H9 (cell line): ENCODE data around the gene KMT2B. TPM values are rescaled to one million over a fixed set of nuclear protein-coding genes. Genes with fewer than 3 reads are reported as not detected.

Experiments
- DNase-seq: peaks from one replicate; pipeline ENCODE4 v3.0.0-alpha.2; 2017
- H2AFZ ChIP-seq: one replicate; pipeline ENCODE4 v1.6.1; 2013; ENCODE audit warnings: mild to moderate bottlenecking, low read length, control low read depth, moderate library complexity
- H2AK5ac ChIP-seq: 2 replicates; pipeline ENCODE4 v1.6.1; 2013; ENCODE audit warnings: low read length, control low read depth, mixed read lengths; ENCODE audit not compliant: insufficient read length
- H2BK120ac ChIP-seq: one replicate; pipeline ENCODE4 v1.6.1; 2013; ENCODE audit warnings: low read depth, mild to moderate bottlenecking, low read length, control low read depth, inconsistent platforms; ENCODE audit not compliant: poor library complexity, severe bottlenecking
- H2BK12ac ChIP-seq: 2 replicates; pipeline ENCODE4 v1.6.1; 2013; ENCODE audit warnings: low read length, control low read depth, mixed read lengths, low read depth; ENCODE audit not compliant: insufficient read length
- H2BK15ac ChIP-seq: 2 replicates; pipeline ENCODE4 v1.6.1; 2013; ENCODE audit warnings: low read depth, low read length, control low read depth
- H2BK20ac ChIP-seq: one replicate; pipeline ENCODE4 v1.6.1; 2013; ENCODE audit warnings: low read depth, mild to moderate bottlenecking, low read length, control low read depth, inconsistent platforms; ENCODE audit not compliant: poor library complexity, severe bottlenecking
- H2BK5ac ChIP-seq: 2 replicates; pipeline ENCODE4 v1.6.1; 2013; ENCODE audit warnings: low read length, control low read depth, mixed read lengths; ENCODE audit not compliant: insufficient read length
- H3K14ac ChIP-seq: 2 replicates; pipeline ENCODE4 v1.6.1; 2013; ENCODE audit warnings: low read length, control low read depth; ENCODE audit not compliant: insufficient read depth
- H3K18ac ChIP-seq: 2 replicates; pipeline ENCODE4 v1.6.1; 2013; ENCODE audit warnings: low read depth, mild to moderate bottlenecking, mixed read lengths, low read length, control low read depth; ENCODE audit not compliant: insufficient read length
- H3K23ac ChIP-seq: 2 replicates; pipeline ENCODE4 v1.6.1; 2013; ENCODE audit warnings: low read length, control low read depth, mixed read lengths, low read depth; ENCODE audit not compliant: insufficient read length
- H3K23me2 ChIP-seq: 2 replicates; pipeline ENCODE4 v1.6.1; 2013; ENCODE audit warnings: low read depth, mild to moderate bottlenecking, mixed read lengths, low read length, control low read depth; ENCODE audit not compliant: insufficient read length, poor library complexity, severe bottlenecking
- H3K27ac ChIP-seq: 2 replicates; pipeline ENCODE4 v1.5.1; 2013; ENCODE audit warnings: low read length, control low read depth, mixed read lengths, low read depth; ENCODE audit not compliant: insufficient read length
- H3K27me3 ChIP-seq: 2 replicates; pipeline ENCODE4 v1.6.1; 2013; ENCODE audit warnings: low read length, control low read depth, inconsistent platforms; ENCODE audit not compliant: insufficient read depth
- H3K4ac ChIP-seq: 2 replicates; pipeline ENCODE4 v1.6.1; 2013; ENCODE audit warnings: low read depth, mild to moderate bottlenecking, control low read depth, inconsistent platforms, low read length, moderate library complexity
- H3K4me1 ChIP-seq: 2 replicates; pipeline ENCODE4 v1.6.1; 2013; ENCODE audit warnings: low read length, control low read depth, inconsistent platforms; ENCODE audit not compliant: insufficient read depth
- H3K4me2 ChIP-seq: 2 replicates; pipeline ENCODE4 v1.6.1; 2013; ENCODE audit warnings: low read length, control low read depth, mixed read lengths; ENCODE audit not compliant: insufficient read length, insufficient read depth
- H3K56ac ChIP-seq: 2 replicates; pipeline ENCODE4 v1.6.1; 2013; ENCODE audit warnings: low read depth, mild to moderate bottlenecking, mixed read lengths, low read length, control low read depth; ENCODE audit not compliant: insufficient read length
- H3K79me1 ChIP-seq: 2 replicates; pipeline ENCODE4 v1.6.1; 2013; ENCODE audit warnings: low read depth, mild to moderate bottlenecking, moderate library complexity, low read length, control low read depth, inconsistent platforms; ENCODE audit not compliant: insufficient read depth, poor library complexity, severe bottlenecking
- H3K79me2 ChIP-seq: 2 replicates; pipeline ENCODE4 v1.6.1; 2013; ENCODE audit warnings: low read length, control low read depth, inconsistent platforms; ENCODE audit not compliant: insufficient read depth
- H3K9ac ChIP-seq: 2 replicates; pipeline ENCODE4 v1.6.1; 2013; ENCODE audit warnings: low read length, control low read depth, mixed read lengths; ENCODE audit not compliant: insufficient read length; ENCODE audit errors: extremely low read depth
- H3K9me3 ChIP-seq: one replicate; pipeline ENCODE4 v1.6.1; 2013; ENCODE audit warnings: low read depth, low read length, inconsistent platforms; ENCODE audit not compliant: control insufficient read depth
- H3T11ph ChIP-seq: one replicate; pipeline ENCODE4 v1.6.1; 2013; ENCODE audit warnings: mild to moderate bottlenecking, low read length, control low read depth, inconsistent platforms
- H4K20me1 ChIP-seq: one replicate; pipeline ENCODE4 v1.6.1; 2013; ENCODE audit not compliant: control insufficient read depth, insufficient read length, insufficient read depth
- H4K5ac ChIP-seq: 2 replicates; pipeline ENCODE4 v1.6.1; 2013; ENCODE audit warnings: low read depth, mild to moderate bottlenecking, mixed read lengths, low read length, control low read depth; ENCODE audit not compliant: insufficient read length
- H4K8ac ChIP-seq: replicated peaks from 2 replicates; pipeline ENCODE4 v1.6.1; 2013; ENCODE audit warnings: low read length, control low read depth, mixed read lengths, low read depth; ENCODE audit not compliant: insufficient read length
- H4K91ac ChIP-seq: 2 replicates; pipeline ENCODE4 v1.6.1; 2013; ENCODE audit warnings: low read depth, mild to moderate bottlenecking, moderate library complexity, mixed read lengths, low read length, control low read depth; ENCODE audit not compliant: insufficient read length
- H3K27ac Mint-ChIP-seq, 3 experiments: 2 replicates in 2 of 3; 3 replicates in 1 of 3; pipeline ENCODE4 v1.8.0; 2020 to 2021; ENCODE audit warnings: mixed read lengths in 3 of 3, mild to moderate bottlenecking in 1 of 3, moderate library complexity in 1 of 3
- H3K27me3 Mint-ChIP-seq: 2 replicates; pipeline ENCODE4 v1.8.0; 2021; ENCODE audit warnings: low read depth, mild to moderate bottlenecking, moderate library complexity, mixed read lengths
- H3K36me3 Mint-ChIP-seq, 3 experiments: 2 replicates in 2 of 3; 3 replicates in 1 of 3; pipeline ENCODE4 v1.8.0; 2020 to 2021; ENCODE audit warnings: low read depth in 3 of 3, mixed read lengths in 3 of 3; ENCODE audit not compliant: insufficient read depth in 1 of 3
- H3K4me1 Mint-ChIP-seq, 2 experiments: 2 replicates each; pipeline ENCODE4 v1.8.0; 2020; ENCODE audit warnings: mixed read lengths in 2 of 2
- H3K4me3 Mint-ChIP-seq, 2 experiments: 2 replicates in 1 of 2; 3 replicates in 1 of 2; pipeline ENCODE4 v1.8.0; 2020 to 2021; ENCODE audit warnings: mild to moderate bottlenecking in 2 of 2, mixed read lengths in 2 of 2, moderate library complexity in 1 of 2
- H3K9me3 Mint-ChIP-seq, 2 experiments: 2 replicates in 1 of 2; 3 replicates in 1 of 2; pipeline ENCODE4 v1.8.0; 2020; ENCODE audit warnings: mild to moderate bottlenecking in 2 of 2, mixed read lengths in 2 of 2, moderate library complexity in 1 of 2
- WGBS: extraction: QIAGEN DNeasy Blood & Tissue Kit; methylation state at CpG from one replicate; pipeline ENCODE4 v1.1.7; 2013; ENCODE audit warnings: missing lambda C conversion rate, low lambda C conversion rate, mixed read lengths; ENCODE audit not compliant: insufficient read length; ENCODE audit errors: extremely low coverage; 5-methylcytosine and 5-hydroxymethylcytosine counted together
- long read RNA-seq: library from polyadenylated mRNA; unstranded; transcript quantifications from one replicate; pipeline ENCODE4 v2.0.0, GENCODE V29; 2020
- total RNA-seq: library from RNA; stranded (reverse); gene quantifications from 2 replicates; pipeline ENCODE4 v1.2.1, GENCODE V29; 2021
- TF ChIP-seq, protein P1 (sequence below): fragments of 200-600 bp; sonication (generic); conservative IDR thresholded peaks from 3 replicates; pipeline ENCODE4 v1.8.0; 2021; ENCODE audit warnings: antibody characterized with exemption, mild to moderate bottlenecking

The KMT2B gene, protein sequence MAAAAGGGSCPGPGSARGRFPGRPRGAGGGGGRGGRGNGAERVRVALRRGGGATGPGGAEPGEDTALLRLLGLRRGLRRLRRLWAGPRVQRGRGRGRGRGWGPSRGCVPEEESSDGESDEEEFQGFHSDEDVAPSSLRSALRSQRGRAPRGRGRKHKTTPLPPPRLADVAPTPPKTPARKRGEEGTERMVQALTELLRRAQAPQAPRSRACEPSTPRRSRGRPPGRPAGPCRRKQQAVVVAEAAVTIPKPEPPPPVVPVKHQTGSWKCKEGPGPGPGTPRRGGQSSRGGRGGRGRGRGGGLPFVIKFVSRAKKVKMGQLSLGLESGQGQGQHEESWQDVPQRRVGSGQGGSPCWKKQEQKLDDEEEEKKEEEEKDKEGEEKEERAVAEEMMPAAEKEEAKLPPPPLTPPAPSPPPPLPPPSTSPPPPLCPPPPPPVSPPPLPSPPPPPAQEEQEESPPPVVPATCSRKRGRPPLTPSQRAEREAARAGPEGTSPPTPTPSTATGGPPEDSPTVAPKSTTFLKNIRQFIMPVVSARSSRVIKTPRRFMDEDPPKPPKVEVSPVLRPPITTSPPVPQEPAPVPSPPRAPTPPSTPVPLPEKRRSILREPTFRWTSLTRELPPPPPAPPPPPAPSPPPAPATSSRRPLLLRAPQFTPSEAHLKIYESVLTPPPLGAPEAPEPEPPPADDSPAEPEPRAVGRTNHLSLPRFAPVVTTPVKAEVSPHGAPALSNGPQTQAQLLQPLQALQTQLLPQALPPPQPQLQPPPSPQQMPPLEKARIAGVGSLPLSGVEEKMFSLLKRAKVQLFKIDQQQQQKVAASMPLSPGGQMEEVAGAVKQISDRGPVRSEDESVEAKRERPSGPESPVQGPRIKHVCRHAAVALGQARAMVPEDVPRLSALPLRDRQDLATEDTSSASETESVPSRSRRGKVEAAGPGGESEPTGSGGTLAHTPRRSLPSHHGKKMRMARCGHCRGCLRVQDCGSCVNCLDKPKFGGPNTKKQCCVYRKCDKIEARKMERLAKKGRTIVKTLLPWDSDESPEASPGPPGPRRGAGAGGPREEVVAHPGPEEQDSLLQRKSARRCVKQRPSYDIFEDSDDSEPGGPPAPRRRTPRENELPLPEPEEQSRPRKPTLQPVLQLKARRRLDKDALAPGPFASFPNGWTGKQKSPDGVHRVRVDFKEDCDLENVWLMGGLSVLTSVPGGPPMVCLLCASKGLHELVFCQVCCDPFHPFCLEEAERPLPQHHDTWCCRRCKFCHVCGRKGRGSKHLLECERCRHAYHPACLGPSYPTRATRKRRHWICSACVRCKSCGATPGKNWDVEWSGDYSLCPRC (N-terminal part only)
- total RNA-seq, result 47.7 and 50.5 TPM in 2 replicates
- long read RNA-seq, partial matches to known transcripts, result 7 of 9 reads
- long read RNA-seq, other reads (novel, unspliced or antisense), result 2 of 9 reads

- Histone ChIP-seq H3K4me2 (peak within 1 kb of the TSS; percentile 89), H3K4me1 (peaks cover 7% of the 10 kb centered on the region; the same call in 1 of the 2 replicates), H2BK15ac (no peak within 1 kb of the TSS), H4K20me1 (peaks cover 6% of the 10 kb centered on the region), H3K56ac (no peak within 1 kb of the TSS), H4K91ac (no peak within 1 kb of the TSS), H4K8ac (no peak within 1 kb of the TSS), H4K5ac (no peak within 1 kb of the TSS), H2BK12ac (no peak within 1 kb of the TSS), H3K79me2 (peaks cover 11% of the 10 kb centered on the region; the same call in 1 of the 2 replicates), H2AFZ (no peak within 1 kb of the TSS), H3T11ph (no peak within 1 kb of the TSS), H3K18ac (peak within 1 kb of the TSS; percentile 33), H3K79me1 (no peaks in the 10 kb centered on the region), H2BK20ac (no peak within 1 kb of the TSS), H3K14ac (0 out of 2 replicates have a peak within 1 kb of the TSS, but pooled peaks have one; percentile 34), H2AK5ac (no peak within 1 kb of the TSS), H3K27ac (no peak within 1 kb of the TSS), H3K4ac (no peak within 1 kb of the TSS), H2BK5ac (no peak within 1 kb of the TSS), H3K23ac (no peak within 1 kb of the TSS), H3K9ac (peak within 1 kb of the TSS; percentile 75), H3K27me3 (no peaks in the 10 kb centered on the region), H3K9me3 (no peaks in the 10 kb centered on the region), H2BK120ac (no peak within 1 kb of the TSS), H3K23me2 (peaks cover 18% of the 10 kb centered on the region)
- H3K36me3 Mint-ChIP-seq, result peaks cover 18 to 34% (median 25%) of the 10 kb centered on the region in 3 experiments; a peak in 6 of 7 replicates
- H3K4me3 Mint-ChIP-seq, result peak within 1 kb of the TSS; percentile 87 to 92
- peaks cover 41 to 42% of the 10 kb centered on the region in 2 experiments for H3K4me1 Mint-ChIP-seq
- no CpG with 5 or more reads among the region's 109 CpGs for WGBS
- H3K27ac Mint-ChIP-seq, result peak within 1 kb of the TSS; percentile 91 to 99 (median 95)
- TF ChIP-seq, protein P1, sequence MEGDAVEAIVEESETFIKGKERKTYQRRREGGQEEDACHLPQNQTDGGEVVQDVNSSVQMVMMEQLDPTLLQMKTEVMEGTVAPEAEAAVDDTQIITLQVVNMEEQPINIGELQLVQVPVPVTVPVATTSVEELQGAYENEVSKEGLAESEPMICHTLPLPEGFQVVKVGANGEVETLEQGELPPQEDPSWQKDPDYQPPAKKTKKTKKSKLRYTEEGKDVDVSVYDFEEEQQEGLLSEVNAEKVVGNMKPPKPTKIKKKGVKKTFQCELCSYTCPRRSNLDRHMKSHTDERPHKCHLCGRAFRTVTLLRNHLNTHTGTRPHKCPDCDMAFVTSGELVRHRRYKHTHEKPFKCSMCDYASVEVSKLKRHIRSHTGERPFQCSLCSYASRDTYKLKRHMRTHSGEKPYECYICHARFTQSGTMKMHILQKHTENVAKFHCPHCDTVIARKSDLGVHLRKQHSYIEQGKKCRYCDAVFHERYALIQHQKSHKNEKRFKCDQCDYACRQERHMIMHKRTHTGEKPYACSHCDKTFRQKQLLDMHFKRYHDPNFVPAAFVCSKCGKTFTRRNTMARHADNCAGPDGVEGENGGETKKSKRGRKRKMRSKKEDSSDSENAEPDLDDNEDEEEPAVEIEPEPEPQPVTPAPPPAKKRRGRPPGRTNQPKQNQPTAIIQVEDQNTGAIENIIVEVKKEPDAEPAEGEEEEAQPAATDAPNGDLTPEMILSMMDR, result no peak
- H3K9me3 Mint-ChIP-seq, result no peaks in the 10 kb centered on the region; a peak in 1 of 5 replicates
- H3K27me3 Mint-ChIP-seq, result no peaks in the 10 kb centered on the region
- peak; percentile 98 for DNase-seq
These were observed at the start of gene KMT2B for GRCh38 chr19:35717665-35718344. Gene KMT2B, plus strand, starts transcription at chr19:35718003. Its CDS starts 16 bp downstream, at chr19:35718019.
